Measurements from ENCODE around the gene VKORC1L1. TPM values are rescaled to one million over a fixed set of nuclear protein-coding genes. Genes with fewer than 3 reads are reported as not detected.

Gene VKORC1L1
- total RNA-seq, 1 donor from 2014 or later = 15.2 TPM

DNA sequence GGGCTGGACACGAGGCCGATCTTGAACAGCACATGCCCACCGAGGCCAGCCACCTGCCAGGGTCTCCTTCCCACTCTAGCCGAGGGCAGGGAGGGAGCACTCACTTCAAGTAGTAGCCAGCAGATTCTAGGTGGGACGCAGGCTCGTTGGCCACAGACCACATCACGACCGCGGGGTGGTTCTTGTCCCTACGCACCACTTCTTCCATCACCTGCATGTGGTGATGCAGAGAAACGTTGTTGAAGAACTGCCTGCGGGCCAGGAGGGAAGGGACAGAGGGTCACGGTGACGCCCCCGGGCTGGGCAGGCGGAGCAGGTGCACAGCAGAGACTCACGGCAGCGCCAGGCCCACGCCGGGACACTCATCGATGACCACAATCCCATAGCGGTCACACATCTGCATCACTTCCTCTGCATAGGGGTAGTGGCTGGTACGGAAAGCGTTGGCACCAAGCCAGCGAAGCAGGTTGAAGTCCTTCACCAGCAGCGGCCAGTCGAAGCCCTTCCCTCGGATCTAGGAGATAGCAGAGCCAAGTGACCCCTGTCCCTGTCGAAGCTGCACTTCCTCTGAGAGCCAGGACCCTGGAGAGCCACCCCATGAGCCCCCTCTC is 101.4 kb downstream of the VKORC1L1 start:
- Histone ChIP-seq H3K9me3 (no peaks in the 10 kb centered on the region), H3K27me3 (no peaks in the 10 kb centered on the region), H3K4me3 (no peak overlapping the region), H3K4me1 (no peaks in the 10 kb centered on the region), H3K27ac (no peak overlapping the region), H3K36me3 (peaks cover 0 to 70% of the 10 kb centered on the region in 2 donors)
- no peak for DNase-seq (ENCODE audit: extremely low spot score in 2 of 2)
- TF ChIP-seq POLR2AphosphoS5 (IDR thresholded peaks at IDR 0.05; ENCODE audit: insufficient read depth in 1 of 2, low read depth in 1 of 2) (no peak), POLR2A (IDR thresholded peaks at IDR 0.05) (no peak)
- TF ChIP-seq, protein P1, sequence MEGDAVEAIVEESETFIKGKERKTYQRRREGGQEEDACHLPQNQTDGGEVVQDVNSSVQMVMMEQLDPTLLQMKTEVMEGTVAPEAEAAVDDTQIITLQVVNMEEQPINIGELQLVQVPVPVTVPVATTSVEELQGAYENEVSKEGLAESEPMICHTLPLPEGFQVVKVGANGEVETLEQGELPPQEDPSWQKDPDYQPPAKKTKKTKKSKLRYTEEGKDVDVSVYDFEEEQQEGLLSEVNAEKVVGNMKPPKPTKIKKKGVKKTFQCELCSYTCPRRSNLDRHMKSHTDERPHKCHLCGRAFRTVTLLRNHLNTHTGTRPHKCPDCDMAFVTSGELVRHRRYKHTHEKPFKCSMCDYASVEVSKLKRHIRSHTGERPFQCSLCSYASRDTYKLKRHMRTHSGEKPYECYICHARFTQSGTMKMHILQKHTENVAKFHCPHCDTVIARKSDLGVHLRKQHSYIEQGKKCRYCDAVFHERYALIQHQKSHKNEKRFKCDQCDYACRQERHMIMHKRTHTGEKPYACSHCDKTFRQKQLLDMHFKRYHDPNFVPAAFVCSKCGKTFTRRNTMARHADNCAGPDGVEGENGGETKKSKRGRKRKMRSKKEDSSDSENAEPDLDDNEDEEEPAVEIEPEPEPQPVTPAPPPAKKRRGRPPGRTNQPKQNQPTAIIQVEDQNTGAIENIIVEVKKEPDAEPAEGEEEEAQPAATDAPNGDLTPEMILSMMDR (IDR thresholded peaks at IDR 0.05) = no peak
- intact Hi-C loops (cut with DNase I) = no loop called here

DNA sequence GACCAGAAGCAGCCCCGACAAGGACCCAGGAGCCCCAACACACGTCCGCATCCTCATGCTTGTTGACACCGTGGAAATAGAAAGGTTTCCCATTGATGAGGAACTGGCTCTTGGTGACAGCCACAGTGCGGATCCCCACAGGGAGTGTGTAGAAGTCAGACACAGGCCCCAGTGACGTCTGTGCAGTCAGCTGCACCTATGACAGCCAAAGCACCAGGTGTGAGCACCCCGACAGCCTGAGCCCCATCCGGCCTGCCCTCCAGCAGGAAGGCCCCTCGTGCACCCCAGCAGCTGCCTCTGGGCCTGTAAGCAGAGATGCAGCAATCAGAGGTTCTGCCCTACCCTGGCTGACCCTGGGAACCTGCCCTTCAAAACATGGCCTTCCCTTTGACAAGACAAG is 102.0 kb downstream of the VKORC1L1 start:
- Histone ChIP-seq H3K4me3 (no peak overlapping the region), H3K27me3 (no peaks in the 10 kb centered on the region), H3K4me1 (peaks cover 3% of the 10 kb centered on the region), H3K27ac (no peak overlapping the region), H3K36me3 (peaks cover 0 to 70% of the 10 kb centered on the region in 2 donors), H3K9me3 (no peaks in the 10 kb centered on the region)
- DNase-seq (ENCODE audit: extremely low spot score in 2 of 2) = no peak
- no peak for TF ChIP-seq POLR2A (IDR thresholded peaks at IDR 0.05)
- no peak for TF ChIP-seq POLR2AphosphoS5 (IDR thresholded peaks at IDR 0.05; ENCODE audit: insufficient read depth in 1 of 2, low read depth in 1 of 2)
- TF ChIP-seq, protein P1 (IDR thresholded peaks at IDR 0.05) = no peak
- intact Hi-C loops (cut with DNase I) = no loop called here

DNA sequence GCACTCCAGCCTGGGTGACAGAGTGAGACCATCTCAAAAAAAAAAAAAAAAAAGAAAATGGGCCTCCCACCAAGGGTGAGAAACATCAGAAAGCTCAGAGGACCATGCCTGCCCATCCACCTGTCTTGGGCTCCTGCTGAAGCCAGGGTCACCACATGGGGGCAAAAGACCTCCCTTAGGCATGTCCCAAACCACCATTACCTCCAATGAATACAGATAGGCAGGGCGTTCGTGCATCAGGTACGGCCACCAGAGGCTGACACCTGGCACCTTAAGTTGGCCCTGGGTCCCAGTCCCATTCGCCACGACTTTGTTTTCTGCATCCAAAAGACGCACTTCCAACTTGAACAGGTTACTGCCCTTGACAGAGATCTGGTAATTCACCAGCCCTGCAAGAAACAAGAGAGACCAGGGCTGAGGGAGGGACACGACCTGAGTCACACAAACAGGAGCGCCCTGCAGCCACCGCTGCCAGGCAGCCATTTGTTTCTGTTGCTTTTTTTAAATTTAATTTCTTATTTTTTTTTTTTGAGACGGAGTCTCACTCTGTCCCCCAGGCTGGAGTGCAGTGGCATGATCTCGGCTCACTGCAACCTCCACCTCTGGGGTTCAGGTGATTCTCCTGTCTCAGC is 103.1 kb downstream of the VKORC1L1 start:
- Histone ChIP-seq H3K36me3 (peaks cover 0 to 61% of the 10 kb centered on the region in 2 donors), H3K27me3 (no peaks in the 10 kb centered on the region), H3K4me1 (peaks cover 13% of the 10 kb centered on the region), H3K4me3 (no peak overlapping the region), H3K9me3 (no peaks in the 10 kb centered on the region), H3K27ac (no peak overlapping the region)
- DNase-seq (ENCODE audit: extremely low spot score in 2 of 2) = no peak
- intact Hi-C loops (cut with DNase I) = no loop called here
- TF ChIP-seq POLR2A (IDR thresholded peaks at IDR 0.05) (no peak), POLR2AphosphoS5 (IDR thresholded peaks at IDR 0.05; ENCODE audit: insufficient read depth in 1 of 2, low read depth in 1 of 2) (no peak)
- TF ChIP-seq, protein P1 (IDR thresholded peaks at IDR 0.05) = no peak

DNA sequence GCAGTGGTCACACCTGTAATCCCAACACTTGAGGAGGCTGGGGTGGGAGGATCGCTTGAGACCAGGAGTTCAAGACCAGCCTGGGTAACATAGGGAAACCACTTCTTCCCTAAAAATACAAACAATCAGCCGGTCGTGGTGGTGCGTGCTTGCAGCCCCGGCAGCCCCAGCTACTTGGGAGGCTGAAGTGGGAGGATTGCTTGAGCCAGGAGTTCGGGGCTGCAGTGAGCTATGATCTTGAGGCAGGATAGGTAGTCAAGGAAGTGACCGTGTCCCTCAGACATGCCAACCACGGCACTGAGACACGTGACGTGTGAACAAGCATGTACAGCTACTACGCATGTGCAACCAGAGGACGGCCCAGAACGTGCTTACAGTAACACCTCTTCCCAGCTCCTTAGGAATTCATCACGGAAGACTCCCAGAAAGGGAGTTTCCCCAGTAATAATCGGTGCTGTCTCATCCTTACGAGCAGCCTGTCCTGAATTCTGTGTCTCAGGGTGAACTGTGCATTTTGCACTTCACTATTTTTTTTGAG is 103.9 kb downstream of the VKORC1L1 start:
- no peak overlapping the region for H3K4me3 ChIP-seq
- intact Hi-C loops (cut with DNase I) = no loop called here
- DNase-seq (ENCODE audit: extremely low spot score in 2 of 2) = no peak

More for the DNA sequence above, 103.9 kb downstream of the VKORC1L1 start:
- TF ChIP-seq POLR2AphosphoS5 (IDR thresholded peaks at IDR 0.05; ENCODE audit: insufficient read depth in 1 of 2, low read depth in 1 of 2) (no peak), POLR2A (IDR thresholded peaks at IDR 0.05) (no peak)
- TF ChIP-seq, protein P1 (IDR thresholded peaks at IDR 0.05) = no peak
- Histone ChIP-seq H3K4me1 (peaks cover 17% of the 10 kb centered on the region), H3K27ac (no peak overlapping the region), H3K27me3 (no peaks in the 10 kb centered on the region), H3K9me3 (no peaks in the 10 kb centered on the region), H3K36me3 (peaks cover 0 to 54% of the 10 kb centered on the region in 2 donors)

Data from vagina (tissue), 2 donors.